Urothelium cell line (cell line): Measurements from ENCODE around the gene TIMP2.
A peak's percentile ranks its signal among the peaks of the same experiment; 100 is the strongest.

Experiments used
- DNase-seq: peaks from one replicate; pipeline ENCODE4 v3.0.0; 2011; ENCODE audit warnings: low spot score, mixed read lengths
- FAIRE-seq: peaks from 2 replicates; lab custom pipeline; 2011; peaks lifted over from hg19 to GRCh38; lab: Jason Lieb, UNC

Gene TIMP2

DNA sequence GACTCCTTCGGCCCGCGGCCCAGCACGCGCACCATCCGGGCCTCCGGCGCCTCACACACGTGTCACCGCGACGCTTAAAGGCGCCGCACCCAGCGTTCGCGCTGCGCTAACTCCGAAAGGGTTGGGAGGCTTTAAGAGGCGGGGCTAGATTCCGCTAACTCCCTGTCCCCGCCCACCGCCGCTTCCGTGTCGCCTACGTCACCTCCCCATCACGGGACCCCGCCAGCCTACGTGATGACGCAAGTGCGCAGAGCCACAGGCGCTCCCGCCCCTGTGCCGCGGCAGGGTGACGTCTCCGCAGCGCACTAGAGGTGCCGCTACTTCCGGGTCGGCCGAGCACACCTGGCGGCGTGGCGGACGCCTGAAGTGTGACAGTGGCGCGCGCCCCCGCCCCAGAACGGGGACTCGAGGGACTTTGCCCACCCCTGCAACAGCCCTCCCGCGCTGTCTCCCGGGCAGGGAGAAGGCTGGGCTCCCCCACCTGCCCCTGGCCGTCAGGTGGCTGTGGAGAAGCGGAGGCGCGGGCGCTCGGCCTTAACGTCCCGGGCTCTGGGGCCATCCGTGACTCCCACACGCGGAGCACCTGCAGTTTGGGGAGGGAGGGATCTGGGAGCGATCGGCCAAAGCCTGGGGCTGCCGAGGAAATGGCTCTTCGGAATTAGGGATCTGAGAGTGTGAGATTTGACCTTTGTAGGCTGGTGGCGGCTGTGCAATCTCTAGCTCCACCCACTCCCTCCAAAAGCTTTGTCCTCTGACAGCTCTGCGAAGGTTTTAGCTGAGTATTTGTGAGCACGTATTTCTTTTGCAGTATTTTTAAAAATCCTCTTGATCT is 84.2 kb downstream of the TIMP2 start, which contains the start of gene USP36:
Gene USP36, minus strand, starts transcription at position 35 of the 832 bp plus-strand sequence. CDS start 4,451 bp downstream, outside the sequence.
- FAIRE-seq (peak; percentile 97), DNase-seq (peak; percentile 100)

DNA sequence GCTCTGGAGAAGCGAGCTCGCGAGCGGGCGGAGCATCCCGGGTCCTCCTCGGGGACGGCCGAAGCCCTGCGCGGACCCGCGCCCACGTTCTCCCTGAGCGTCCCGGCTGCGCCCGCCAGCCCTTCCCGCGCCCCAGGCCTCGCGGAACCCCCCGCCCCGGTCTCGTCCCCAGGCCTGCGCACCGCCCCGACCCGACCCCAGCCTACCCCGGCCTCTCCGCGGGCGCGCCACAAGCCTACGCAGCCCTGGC is 84.7 kb downstream of the TIMP2 start:
- FAIRE-seq (no peak), DNase-seq (no peak)

- no peak for FAIRE-seq
- peak; percentile 47 for DNase-seq
These were observed 85.2 kb downstream of the TIMP2 start for GRCh38 chr17:78839762-78840529.

- FAIRE-seq: no peak
- DNase-seq: no peak
These were observed 85.9 kb downstream of the TIMP2 start for GRCh38 chr17:78839235-78839761.

DNA sequence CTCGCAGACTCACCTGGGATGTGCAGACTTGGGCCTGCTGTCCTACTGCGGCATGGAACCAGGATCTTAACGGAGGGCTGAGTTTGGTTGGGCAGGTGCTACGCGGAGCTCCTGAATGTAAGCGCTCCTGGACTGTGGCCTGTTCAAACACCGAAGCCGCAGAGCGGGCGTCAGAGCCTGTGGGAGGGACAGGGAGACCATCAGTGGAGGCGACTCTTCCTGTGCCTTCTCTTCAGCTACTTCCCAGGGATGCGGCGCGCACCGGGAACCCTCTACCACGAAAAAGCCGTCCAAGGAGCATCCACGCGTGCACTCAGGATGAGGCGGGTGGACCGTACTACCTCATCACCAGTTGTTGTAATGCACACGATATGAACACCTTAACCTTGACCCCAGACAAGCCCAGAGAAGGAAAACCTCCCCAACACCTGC is 86.6 kb downstream of the TIMP2 start:
- FAIRE-seq (no peak), DNase-seq (no peak)

DNA sequence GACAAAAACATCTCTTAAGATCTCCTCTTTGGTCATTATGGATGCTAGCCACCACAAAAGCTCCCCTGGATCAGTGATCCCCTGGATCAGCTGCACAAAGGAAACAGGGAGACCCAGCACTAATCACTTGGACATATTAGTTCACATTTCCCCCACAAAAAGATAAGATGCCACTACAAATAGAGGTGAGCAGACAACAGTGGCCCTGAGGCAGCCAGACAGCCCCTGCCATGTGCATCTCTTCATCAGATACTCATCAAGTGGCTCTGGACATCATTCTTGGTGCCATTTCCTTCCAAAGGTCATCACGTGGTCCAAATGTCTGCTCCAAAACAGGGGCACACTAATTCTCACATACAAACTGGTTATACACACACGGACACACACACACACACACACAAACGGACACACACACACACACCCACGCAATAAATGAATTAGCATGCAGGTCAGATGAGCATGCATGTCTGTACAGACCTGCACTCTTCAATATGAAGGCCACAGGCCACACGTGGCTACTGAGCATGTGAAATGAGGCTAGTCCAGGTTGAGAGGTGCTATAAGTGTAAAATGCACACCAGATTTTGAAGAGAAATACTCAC is 88.7 kb downstream of the TIMP2 start:
- FAIRE-seq (no peak), DNase-seq (no peak)

GRCh38 chr17:78834571-78834970 is 90.6 kb downstream of the TIMP2 start:
- DNase-seq (no peak), FAIRE-seq (no peak)

DNA sequence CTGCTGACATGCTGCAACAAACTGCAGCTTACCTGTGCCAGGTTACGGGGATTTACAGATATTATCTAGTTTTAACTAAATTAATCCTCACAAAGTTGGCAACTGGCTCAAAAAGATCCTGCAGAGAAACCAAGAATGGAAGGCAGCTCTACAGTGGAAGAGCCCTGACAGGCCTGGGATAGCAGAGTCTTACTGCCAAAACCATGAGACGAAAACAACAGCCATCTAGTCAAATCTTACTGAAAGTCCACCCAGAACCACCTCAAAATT is 92.7 kb downstream of the TIMP2 start:
- DNase-seq (no peak), FAIRE-seq (no peak)

- FAIRE-seq: no peak
- DNase-seq: no peak
These were observed 93.3 kb downstream of the TIMP2 start for GRCh38 chr17:78831688-78832540.

- no peak for DNase-seq
- no peak for FAIRE-seq
These were observed 95.7 kb downstream of the TIMP2 start for GRCh38 chr17:78829477-78829876.

- DNase-seq: peak; percentile 54
- no peak for FAIRE-seq
These were observed 96.6 kb downstream of the TIMP2 start for GRCh38 chr17:78828470-78829185.

- DNase-seq (no peak), FAIRE-seq (no peak)
These were observed 98.2 kb downstream of the TIMP2 start for GRCh38 chr17:78826836-78827509.

DNA sequence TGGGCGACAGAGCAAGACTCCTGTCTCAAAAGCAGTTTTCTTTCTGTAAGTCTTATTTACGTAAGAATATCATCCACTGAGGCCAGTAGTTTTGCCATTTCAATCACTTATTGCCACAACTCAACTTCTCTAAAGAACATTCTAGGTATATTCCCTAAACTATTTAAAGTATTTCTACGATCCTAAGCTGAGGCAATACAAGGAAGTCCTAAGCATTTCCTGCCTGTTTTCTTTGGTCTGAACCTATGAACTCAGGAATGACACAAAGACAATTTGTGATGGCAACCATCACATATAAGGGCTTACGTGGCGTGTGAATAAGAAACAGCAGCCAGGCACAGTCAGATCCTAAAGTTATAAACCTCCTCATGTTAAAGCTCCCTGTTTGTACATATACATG is 98.8 kb downstream of the TIMP2 start:
- DNase-seq (no peak), FAIRE-seq (no peak)

GRCh38 chr17:78825696-78826095 is 99.5 kb downstream of the TIMP2 start:
- DNase-seq (no peak), FAIRE-seq (no peak)

GRCh38 chr17:78824240-78824639 is 100.9 kb downstream of the TIMP2 start:
- FAIRE-seq (no peak), DNase-seq (no peak)

DNA sequence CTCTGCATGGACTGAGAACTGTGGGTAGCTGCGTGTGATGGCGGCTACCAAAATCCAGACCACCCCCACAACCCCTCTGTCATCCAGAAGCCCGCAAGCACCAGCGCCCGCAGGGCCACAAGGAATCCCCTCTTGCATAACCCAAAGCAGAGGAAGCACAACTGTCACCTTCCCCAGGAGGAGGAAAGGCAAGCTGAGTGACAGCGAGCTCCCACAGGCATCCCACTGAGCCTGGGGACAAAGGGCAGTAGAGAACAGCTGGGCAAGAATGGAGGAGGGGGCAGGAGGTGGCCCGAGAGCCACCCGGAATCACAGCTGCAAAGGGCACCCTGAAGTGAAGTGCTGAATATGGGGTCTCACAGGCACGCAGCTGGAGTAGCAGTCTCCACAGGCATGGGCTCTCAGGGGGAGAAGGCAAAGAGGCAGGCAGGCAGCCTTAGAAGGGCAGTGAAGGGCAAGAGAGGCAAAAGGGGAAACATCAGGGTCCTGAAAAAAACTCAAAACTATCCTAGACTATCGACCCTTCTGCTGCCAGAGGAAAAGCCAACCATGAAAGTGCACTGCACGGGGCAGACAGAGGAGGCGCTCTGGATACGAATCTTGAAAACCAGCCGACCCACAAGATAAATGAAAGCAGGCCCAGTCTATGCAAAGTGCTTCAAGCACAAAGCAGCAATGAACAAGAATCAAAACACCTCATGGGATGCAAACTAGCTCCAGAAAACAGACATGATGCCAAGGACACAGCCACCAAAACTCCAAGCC is 101.7 kb downstream of the TIMP2 start:
- FAIRE-seq (peak; percentile 35), DNase-seq (no peak)

- no peak for FAIRE-seq
- DNase-seq: no peak
These were observed 102.6 kb downstream of the TIMP2 start for GRCh38 chr17:78822552-78822951.

- no peak for FAIRE-seq
- no peak for DNase-seq
These were observed 103.2 kb downstream of the TIMP2 start for GRCh38 chr17:78821961-78822360.

- FAIRE-seq: no peak
- no peak for DNase-seq
These were observed 104.3 kb downstream of the TIMP2 start for GRCh38 chr17:78820841-78821240.
